Pancreas (tissue), 10 donors: ENCODE results near the gene DNAAF5. TPM values are rescaled to one million over a fixed set of nuclear protein-coding genes. Genes with fewer than 3 reads are reported as not detected.

Source experiments
- ATAC-seq, 4 donors: fragments of 200-7000 bp; cut with Tn5 transposase; one replicate each; pipeline versions ENCODE4 v1.8.0 to v1.9.1; 2020; ENCODE audit warnings: mild to moderate bottlenecking in 4 of 4, moderate library complexity in 4 of 4
- DNase-seq, 6 donors: peaks; one replicate each; pipeline ENCODE4 v3.0.0-alpha.2; 2020
- FAIRE-seq: peaks from 2 replicates; lab custom pipeline; 2012; peaks lifted over from hg19 to GRCh38; lab: Jason Lieb, UNC
- H3K27ac ChIP-seq, 4 donors: fragments of 200-600 bp; sonication (generic); 1 replicate in 3 of 4; 2 replicates in 1 of 4; pipeline versions ENCODE4 v1.5.0 to v1.8.0; 2020
- H3K27me3 ChIP-seq, 4 donors: fragments of 200-600 bp; one replicate each; pipeline ENCODE4 v1.8.0; 2021
- H3K36me3 ChIP-seq, 3 donors: fragments of 200-600 bp; sonication (generic) in 1 of 3; one replicate each; pipeline versions ENCODE4 v1.5.0 to v1.8.0; 2020 to 2021
- H3K4me1 ChIP-seq, 3 donors: fragments of 200-600 bp; one replicate each; pipeline ENCODE4 v1.8.0; 2021
- H3K4me3 ChIP-seq, 4 donors: fragments of 200-600 bp; sonication (generic) in 2 of 4; one replicate each; pipeline versions ENCODE4 v1.5.0 to v1.8.0; 2020 to 2021
- H3K9me3 ChIP-seq, 4 donors: fragments of 200-600 bp; one replicate each; pipeline ENCODE4 v1.8.0; 2021
- WGBS, 2 donors: extraction: QIAGEN DNeasy Blood & Tissue Kit; methylation state at CpG; one replicate each; pipeline ENCODE4 v1.1.7; 2013; 5-methylcytosine and 5-hydroxymethylcytosine counted together
- intact Hi-C, 3 donors: fragments of 100-400 bp; cut with DNase I; formaldehyde crosslinking; loops; one replicate each; pipeline versions ENCODE4 v1.11.1 to v1.14.2; 2022
- polyA plus RNA-seq, 2 donors: library from polyadenylated mRNA; stranded (reverse); fragments of 200-250 nt; gene quantifications; one replicate each; pipeline ENCODE4 v1.2.3, GENCODE V29; 2013
- total RNA-seq, 6 donors: library from RNA; stranded (reverse); fragmentation: NEBNext Ultra II Directional in 4 of 6; extraction: Animal tissue kit (Norgen Biotek cat#: 25700) in 4 of 6; gene quantifications; one replicate each; pipeline versions ENCODE4 v1.2.1 to v1.2.4, GENCODE V29; 2021 to 2023
- TF ChIP-seq, protein P1 (sequence below), 4 donors: fragments of 200-600 bp; sonication (generic) in 3 of 4; IDR thresholded peaks; one replicate each; pipeline versions ENCODE4 v1.5.0 to v1.8.0; 2021; ENCODE audit warnings: antibody characterized with exemption in 4 of 4
- donor health status: healthy with polysubstance abuse.
- donor health status: DM: no; HTN: no; CAD: no; lungs with moderate emphysema.
- donor health status: DM: no; HTN: no; CAD: no.
- donor health status: control.
- donor health status: control.
- donor health status: Bipolar disorder and iron deficiency.
- donor health status: DM: yes; HTN: yes; CAD: no.
- donor health status: DM: no; HTN: no; CAD: no.
- donor health status: DM: no; HTN: no; CAD: no.
- donor health status: DM: yes; HTN: yes; CAD: no.

Gene DNAAF5
- total and polyA plus RNA-seq, 8 donors = 7.7 to 16.6 (median 11.8) TPM

DNA sequence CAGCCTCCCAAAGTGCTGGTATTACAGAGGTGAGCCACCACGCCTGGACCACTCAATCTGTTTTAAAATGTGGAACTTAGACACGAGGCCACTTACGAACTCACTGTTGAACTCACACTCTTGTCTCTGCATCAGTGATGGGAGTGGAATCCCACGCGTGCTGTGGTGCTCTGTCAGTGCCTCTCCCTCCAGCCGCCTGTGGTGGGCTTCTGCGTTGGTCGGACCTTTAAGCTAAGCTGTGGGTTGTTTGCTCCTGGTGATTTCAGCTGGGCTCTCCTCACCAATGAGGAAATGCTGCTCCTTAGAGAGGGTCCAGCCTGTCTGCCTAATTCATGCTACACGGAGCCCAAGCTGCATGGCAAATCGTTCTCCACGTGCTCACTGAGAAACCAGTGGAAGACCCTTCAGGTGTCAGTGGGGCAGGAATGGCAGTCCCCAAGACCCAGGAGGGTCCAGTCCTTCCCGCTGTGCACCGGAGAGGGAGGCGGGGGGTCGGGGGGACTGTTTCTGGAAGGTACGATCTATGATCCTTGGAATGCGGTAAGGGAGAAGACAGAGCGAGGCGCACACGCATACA lies 18.4 kb downstream of the DNAAF5 start:
- no peak for FAIRE-seq
- ATAC-seq = no peak
- WGBS, 2 donors = 97 to 99% methylated on average over 20 of the region's 20 CpGs
- H3K27ac ChIP-seq = no peak overlapping the region
- H3K4me3 ChIP-seq = no peak overlapping the region
- intact Hi-C loops = no loop called here
- TF ChIP-seq, protein P1, sequence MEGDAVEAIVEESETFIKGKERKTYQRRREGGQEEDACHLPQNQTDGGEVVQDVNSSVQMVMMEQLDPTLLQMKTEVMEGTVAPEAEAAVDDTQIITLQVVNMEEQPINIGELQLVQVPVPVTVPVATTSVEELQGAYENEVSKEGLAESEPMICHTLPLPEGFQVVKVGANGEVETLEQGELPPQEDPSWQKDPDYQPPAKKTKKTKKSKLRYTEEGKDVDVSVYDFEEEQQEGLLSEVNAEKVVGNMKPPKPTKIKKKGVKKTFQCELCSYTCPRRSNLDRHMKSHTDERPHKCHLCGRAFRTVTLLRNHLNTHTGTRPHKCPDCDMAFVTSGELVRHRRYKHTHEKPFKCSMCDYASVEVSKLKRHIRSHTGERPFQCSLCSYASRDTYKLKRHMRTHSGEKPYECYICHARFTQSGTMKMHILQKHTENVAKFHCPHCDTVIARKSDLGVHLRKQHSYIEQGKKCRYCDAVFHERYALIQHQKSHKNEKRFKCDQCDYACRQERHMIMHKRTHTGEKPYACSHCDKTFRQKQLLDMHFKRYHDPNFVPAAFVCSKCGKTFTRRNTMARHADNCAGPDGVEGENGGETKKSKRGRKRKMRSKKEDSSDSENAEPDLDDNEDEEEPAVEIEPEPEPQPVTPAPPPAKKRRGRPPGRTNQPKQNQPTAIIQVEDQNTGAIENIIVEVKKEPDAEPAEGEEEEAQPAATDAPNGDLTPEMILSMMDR (IDR thresholded peaks at IDR 0.05) = no peak
- DNase-seq = peak in 1 of 6 donors; percentile 27
- H3K4me1 ChIP-seq = peaks cover 0 to 6% (median 0%) of the 10 kb centered on the region in 3 donors
- no peaks in the 10 kb centered on the region for H3K27me3 ChIP-seq
- H3K9me3 ChIP-seq = no peaks in the 10 kb centered on the region
- H3K36me3 ChIP-seq = peaks cover 0 to 19% (median 0%) of the 10 kb centered on the region in 3 donors

DNA sequence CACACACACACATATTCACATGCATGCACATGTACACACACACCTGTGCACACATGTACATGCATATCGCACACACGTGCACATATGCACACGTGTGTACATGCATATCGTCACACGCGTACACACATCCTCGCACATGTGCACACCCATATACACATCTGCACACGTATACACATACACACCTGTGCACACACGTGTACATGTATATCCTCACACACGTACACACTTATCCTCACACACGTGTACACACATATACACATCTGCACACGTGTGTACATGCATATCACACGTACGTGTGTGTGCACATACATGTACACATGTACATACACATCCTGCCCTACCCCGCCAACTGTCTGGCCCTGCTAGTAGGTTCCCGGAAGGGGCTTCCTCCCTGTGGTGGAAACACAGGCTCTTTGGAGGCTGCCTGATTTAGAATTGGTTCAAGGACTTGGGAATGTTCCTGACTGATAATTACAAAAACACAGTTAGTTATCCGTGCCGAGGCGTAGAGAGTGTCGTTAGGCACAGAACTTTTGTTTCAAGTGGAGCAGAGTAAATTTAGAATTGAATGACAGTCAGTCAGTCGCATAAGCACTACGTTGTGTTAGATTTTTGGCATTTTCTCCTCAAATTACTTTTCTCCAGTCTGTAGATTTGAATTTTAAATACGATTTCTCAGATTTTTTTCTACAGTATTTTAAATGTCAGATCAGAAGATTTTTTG lies 19.1 kb downstream of the DNAAF5 start:
- peaks cover 0 to 13% (median 0%) of the 10 kb centered on the region in 3 donors for H3K36me3 ChIP-seq
- 93 to 95% methylated on average over 23 of the region's 23 CpGs for WGBS, 2 donors
- no peaks in the 10 kb centered on the region for H3K27me3 ChIP-seq
- ATAC-seq = no peak
- H3K4me1 ChIP-seq = peaks cover 0 to 6% (median 0%) of the 10 kb centered on the region in 3 donors
- H3K27ac ChIP-seq = no peak overlapping the region
- intact Hi-C loops = no loop called here
- FAIRE-seq = no peak
- TF ChIP-seq, protein P1 (IDR thresholded peaks at IDR 0.05) = no peak
- DNase-seq = peak in 1 of 6 donors; percentile 26
- H3K9me3 ChIP-seq = no peaks in the 10 kb centered on the region
- no peak overlapping the region for H3K4me3 ChIP-seq

DNA sequence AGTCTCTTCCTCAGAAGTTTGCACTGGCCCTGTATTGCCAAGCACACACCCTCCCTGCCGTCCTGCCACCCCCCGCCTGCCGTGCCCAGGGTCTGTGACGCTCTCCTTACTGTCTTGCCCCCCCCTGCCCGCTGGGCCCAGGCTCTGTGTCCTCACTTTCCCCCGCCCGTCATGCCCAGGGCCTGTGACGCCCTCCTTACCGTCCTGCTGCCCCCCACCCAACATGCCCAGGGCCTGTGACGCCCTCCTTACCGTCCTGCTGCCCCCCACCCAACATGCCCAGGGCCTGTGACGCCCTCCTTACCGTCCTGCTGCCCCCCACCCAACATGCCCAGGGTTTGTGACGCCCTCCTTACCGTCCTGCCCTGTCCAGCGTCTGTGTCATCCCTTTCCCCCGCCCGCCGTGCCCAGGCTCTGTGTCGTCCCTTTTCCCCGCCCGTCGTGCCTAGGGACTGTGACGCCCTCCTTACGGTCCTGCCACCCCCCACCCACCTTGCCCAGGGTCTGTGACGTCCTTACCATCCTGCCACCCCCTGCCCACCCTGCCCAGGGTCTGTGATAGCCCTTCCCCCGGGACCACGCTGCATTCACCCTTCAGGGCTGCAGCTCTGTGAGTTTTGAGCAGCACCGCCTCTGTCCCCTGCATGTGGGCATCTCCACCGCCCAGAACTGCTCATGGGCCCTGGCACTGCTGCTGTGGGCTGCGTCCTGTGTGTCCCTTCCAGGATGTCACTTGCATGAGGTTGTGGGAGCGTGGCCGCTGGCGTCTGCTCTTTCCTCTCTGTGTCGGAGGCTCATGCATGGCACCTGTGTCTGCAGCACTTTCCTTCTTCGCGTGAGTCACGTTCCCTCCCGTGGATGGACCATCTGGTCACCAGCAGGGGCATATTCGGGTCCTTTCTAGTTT lies 19.9 kb downstream of the DNAAF5 start:
- no peak overlapping the region for H3K27ac ChIP-seq
- H3K4me3 ChIP-seq = no peak overlapping the region
- H3K4me1 ChIP-seq = peaks cover 0 to 6% (median 0%) of the 10 kb centered on the region in 3 donors
- H3K36me3 ChIP-seq = peaks cover 0 to 5% (median 0%) of the 10 kb centered on the region in 3 donors
- FAIRE-seq = no peak
- no peaks in the 10 kb centered on the region for H3K9me3 ChIP-seq
- peak in 1 of 6 donors; percentile 48 for DNase-seq
- intact Hi-C loops = no loop called here
- H3K27me3 ChIP-seq = no peaks in the 10 kb centered on the region
- WGBS, 2 donors = 95% methylated on average over 37 to 40 of the region's 40 CpGs
- TF ChIP-seq, protein P1 (IDR thresholded peaks at IDR 0.05) = no peak
- ATAC-seq = no peak

DNA sequence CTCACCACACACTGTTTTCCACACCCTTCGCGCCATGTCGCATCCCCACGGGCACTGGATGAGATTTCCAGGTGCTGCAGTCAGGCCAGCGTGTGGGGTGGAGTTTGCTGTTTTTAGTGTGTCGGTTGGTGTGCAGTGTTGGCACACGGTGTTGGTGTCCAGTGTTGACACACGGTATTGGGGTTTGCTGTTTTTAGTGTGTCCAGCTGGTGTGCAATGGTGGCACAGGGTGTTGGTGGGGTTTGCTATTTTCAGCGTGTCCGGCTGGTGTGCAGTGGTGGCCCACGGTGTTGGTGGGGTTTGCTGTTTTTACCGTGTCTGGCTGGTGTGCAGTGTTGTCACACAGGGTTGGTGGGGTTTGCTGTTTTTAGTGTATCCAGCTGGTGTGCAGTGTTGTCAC lies 20.7 kb downstream of the DNAAF5 start:
- Histone ChIP-seq H3K9me3 (no peaks in the 10 kb centered on the region), H3K27ac (no peak overlapping the region), H3K4me1 (peaks cover 0 to 6% (median 0%) of the 10 kb centered on the region in 3 donors), H3K4me3 (no peak overlapping the region), H3K36me3 (peaks cover 0 to 5% (median 0%) of the 10 kb centered on the region in 3 donors), H3K27me3 (no peaks in the 10 kb centered on the region)
- ATAC-seq (no peak), FAIRE-seq (no peak), DNase-seq (peak in 1 of 6 donors; percentile 18)
- 94 to 95% methylated on average over 12 of the region's 12 CpGs for WGBS, 2 donors
- intact Hi-C loops = no loop called here
- TF ChIP-seq, protein P1 (IDR thresholded peaks at IDR 0.05) = no peak
